SH-SY5Y (cell line): ENCODE results near the gene UNC93B1.

Experiments
- GATA2 ChIP-seq: IDR thresholded peaks from 2 replicates; pipeline ENCODE4 v1.6.1; 2011; ENCODE audit warnings: mild to moderate bottlenecking, low read depth, low read length
- GATA3 ChIP-seq: IDR thresholded peaks from 2 replicates; pipeline ENCODE4 v1.6.1; 2011; ENCODE audit warnings: low read depth, mild to moderate bottlenecking, low read length, moderate library complexity

GRCh38 chr11:68027667-68028066 lies 23.8 kb upstream of the UNC93B1 start:
- TF ChIP-seq GATA3 (no peak), GATA2 (no peak)
